HUDEP-2 (cell line): ENCODE measurements around the gene POU5F1.
A peak's percentile ranks its signal among the peaks of the same experiment; 100 is the strongest.
"Not testable (repeated sequence)": the region's sequence is repeated elsewhere in the genome, so short reads cannot be mapped to it uniquely, and the experiment has no call there.

Experiments
- DNase-seq, 76 experiments: peaks; one replicate each; lab custom pipeline; 2025; ENCODE audit not compliant: unreplicated experiment in 76 of 76; lab: John Stamatoyannopoulos, UW

POU5F1 gene

DNA sequence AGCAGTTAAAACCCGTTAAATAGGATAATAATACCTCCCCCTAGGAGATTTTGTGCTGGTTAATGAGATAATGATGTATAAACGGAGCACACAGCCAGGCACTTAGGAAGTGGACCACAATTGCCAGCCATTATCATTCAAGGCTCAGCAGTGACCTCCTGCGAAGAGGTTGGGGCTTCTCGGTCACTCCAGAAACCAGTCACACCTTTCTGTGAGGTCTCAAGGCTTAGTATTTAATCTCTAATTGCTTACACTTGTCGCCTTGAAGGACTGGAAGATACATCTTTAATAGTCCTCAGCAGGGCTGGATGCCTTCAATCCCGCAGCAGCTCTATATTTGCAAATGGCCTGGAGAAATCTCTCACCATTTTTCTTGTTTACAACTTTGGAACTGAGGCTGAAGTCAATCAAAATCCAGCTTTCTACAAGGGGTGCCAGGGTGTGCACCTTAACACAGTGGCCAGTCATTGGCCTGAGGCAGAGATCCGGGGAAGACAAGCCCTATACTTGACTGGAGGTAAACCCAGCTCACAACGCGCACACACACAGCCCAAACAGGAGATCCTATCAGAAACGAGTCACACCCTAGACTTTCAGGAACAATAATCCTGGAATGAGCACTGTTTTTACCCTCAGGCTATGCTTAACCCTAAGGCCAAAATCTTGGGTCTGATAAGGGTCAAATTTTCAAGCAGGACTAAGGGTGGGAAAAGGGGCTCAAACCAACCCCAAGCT, 1.2 kb downstream of the POU5F1 start:
- DNase-seq = no peak

DNA sequence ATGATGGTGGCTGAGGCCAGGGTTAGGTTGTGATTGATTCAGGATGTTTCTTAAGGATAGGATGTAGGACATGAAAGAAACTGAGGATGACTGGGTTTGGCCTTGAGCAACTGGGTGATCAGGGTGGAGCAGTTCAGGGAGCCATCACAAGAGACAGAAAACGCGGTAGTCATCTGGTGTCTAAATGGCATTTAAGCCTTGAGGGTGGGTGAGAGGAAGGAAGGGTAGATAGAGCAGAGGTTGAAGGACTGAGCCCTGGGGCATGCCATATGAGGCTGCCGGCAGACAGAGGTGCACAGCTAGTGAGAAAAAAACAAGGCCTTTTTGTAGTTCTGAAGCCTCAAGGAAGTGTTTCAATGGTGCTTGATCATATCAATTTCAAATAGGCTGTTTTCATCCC, 1.9 kb downstream of the POU5F1 start:
- DNase-seq = no peak

DNA sequence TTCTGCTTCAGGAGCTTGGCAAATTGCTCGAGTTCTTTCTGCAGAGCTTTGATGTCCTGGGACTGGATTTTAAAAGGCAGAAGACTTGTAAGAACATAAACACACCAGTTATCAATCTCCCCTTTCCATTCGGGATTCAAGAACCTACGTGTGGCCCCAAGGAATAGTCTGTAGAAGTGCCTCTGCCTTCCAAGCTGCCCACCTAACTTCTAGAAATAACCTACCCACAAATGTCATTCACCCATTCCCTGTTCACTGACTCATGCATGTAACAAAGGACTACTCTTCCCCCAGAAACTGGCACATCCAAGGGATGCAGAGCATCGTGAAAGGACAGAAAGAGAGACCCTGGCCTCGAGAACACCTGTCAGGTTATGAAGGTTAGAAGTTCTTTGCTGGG, 4.5 kb downstream of the POU5F1 start:
- DNase-seq = no peak

DNA sequence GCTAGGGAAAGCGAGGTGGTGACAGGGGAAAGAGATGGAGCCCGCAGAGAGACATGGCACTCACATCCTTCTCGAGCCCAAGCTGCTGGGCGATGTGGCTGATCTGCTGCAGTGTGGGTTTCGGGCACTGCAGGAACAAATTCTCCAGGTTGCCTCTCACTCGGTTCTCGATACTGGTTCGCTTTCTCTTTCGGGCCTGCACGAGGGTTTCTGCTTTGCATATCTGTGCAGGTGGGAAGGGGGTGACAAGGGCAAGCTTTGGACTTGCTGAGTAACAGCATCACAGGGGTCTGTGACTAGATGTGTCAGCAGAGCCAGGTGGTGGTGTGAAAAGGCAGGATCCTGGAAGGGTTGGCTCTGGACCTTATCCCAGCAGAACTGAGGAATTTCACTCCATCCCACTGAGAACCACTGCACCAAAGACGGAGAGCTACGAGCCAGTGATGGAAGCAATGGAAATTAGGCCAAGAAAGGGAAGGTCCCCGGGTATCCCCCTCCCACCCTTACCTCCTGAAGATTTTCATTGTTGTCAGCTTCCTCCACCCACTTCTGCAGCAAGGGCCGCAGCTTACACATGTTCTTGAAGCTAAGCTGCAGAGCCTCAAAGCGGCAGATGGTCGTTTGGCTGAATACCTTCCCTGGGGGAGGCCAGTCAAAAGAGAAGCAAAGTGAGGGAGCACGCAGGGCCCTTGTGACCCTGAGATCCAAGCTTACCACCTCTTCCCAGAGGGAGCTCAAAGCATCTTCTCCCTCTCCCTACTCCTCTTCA, 5.2 kb downstream of the POU5F1 start:
- not testable (repeated sequence) for DNase-seq

DNA sequence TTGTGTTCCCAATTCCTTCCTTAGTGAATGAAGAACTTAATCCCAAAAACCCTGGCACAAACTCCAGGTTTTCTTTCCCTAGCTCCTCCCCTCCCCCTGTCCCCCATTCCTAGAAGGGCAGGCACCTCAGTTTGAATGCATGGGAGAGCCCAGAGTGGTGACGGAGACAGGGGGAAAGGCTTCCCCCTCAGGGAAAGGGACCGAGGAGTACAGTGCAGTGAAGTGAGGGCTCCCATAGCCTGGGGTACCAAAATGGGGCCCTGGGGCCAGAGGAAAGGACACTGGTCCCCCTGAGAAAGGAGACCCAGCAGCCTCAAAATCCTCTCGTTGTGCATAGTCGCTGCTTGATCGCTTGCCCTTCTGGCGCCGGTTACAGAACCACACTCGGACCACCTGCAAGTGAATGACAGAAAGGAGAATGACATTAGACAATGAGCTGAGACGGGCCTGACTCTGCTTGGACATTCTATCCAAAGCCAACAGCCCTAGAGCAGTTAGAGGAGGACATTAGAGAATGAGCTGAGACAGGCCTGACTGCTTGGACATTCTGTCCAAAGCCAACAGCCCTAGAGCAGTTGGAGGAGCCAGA, 5.9 kb downstream of the POU5F1 start:
- DNase-seq = not testable (repeated sequence)

DNA sequence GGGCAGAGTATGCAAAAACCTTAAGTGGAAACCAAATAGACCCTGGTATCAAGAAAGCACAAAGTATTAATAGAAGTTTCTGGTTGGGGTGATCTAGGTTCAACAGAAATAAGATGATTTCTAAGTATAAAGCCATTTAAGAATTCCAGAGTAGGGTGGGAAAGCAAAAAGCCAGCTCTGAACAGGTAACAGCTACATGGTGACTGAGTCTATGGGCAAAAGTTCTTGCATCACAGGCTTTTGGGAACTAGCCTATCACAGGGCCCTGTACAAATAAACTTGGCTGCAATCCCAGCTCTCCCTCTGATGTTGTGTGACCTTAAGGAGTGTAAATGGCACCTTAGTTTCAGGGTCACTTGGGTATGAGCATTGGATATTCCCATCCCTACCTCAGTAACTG, 6.6 kb downstream of the POU5F1 start:
- peak in 8 of 76 experiments; percentile 4 to 33 (median 14) for DNase-seq

DNA sequence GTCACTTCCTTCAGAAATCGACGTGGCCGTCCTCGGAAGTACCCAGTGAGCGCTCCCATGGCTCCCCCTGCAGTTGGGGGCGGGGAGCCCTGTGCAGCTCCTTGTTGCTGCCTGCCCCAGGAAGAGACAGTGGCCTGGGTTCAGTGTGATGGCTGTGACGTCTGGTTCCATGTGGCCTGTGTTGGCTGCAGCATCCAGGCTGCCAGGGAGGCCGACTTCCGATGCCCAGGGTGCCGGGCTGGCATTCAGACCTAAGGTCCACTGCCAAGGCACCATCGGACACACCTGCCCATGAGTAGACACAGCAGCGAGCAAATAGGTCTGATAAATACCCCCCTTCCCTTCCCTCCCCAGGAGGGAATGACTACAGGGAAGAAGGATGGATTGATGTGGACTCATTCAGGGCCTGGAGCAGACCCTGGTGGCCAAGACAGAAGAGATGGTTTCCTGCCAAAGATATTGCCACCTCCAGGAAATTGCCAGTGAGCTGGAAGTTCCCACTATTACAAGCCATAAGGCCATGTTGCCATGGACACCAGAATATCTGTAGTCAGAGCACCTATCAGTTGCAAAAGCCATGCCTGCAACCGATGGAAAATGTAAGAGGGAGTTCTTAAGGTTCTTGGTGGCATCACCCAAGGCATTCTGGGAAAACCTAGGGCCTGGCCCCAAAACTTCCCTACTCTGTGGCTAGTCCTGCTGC, 7.9 kb downstream of the POU5F1 start:
- no peak for DNase-seq

DNA sequence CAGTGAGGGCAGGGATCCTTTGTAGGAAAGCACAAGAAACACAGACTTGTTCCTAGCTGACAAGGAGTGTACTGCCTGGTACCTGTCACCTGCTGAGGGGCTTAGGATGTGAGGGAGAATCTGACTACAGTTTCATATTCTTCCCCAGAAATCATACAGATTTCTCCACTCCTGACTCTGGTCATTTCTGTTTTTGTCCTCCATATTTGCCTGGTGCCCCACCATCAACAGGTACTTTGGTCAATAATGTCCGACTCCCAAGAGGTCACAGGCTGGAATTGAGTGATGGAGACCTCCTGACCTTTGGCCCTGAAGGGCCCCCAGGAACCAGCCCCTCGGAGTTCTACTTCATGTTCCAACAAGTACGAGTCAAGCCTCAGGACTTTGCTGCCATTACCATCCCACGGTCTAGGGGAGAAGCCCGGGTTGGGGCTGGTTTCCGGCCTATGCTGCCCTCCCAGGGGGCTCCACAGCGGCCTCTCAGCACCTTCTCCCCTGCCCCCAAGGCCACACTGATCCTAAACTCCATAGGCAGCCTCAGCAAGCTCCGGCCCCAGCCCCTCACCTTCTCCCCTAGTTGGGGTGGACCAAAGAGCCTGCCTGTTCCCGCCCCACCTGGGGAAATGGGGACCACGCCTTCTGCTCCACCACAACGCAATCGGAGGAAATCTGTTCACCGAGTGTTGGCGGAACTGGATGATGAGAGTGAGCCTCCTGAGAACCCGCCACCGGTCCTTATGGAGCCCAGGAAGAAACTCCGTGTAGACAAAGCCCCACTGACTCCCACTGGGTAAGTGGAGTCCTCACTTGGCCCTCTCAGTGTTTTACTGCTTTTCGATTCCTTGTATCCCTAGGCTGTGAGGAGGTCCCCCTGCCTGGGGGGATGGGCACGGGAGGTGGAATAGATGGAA, 9.0 kb downstream of the POU5F1 start:
- DNase-seq = no peak

GRCh38 chr6:31158863-31159855, 11.3 kb downstream of the POU5F1 start:
- peak in 8 of 76 experiments; percentile 14 to 48 (median 38) for DNase-seq

- peak; percentile 90 to 100 (median 99) for DNase-seq
Observed at GRCh38 chr6:31158140-31158862, 12.2 kb downstream of the POU5F1 start, which contains the start of gene TCF19. TCF19 (plus strand) TSS chr6:31158589; CDS start chr6:31159470, 881 bp downstream.

DNA sequence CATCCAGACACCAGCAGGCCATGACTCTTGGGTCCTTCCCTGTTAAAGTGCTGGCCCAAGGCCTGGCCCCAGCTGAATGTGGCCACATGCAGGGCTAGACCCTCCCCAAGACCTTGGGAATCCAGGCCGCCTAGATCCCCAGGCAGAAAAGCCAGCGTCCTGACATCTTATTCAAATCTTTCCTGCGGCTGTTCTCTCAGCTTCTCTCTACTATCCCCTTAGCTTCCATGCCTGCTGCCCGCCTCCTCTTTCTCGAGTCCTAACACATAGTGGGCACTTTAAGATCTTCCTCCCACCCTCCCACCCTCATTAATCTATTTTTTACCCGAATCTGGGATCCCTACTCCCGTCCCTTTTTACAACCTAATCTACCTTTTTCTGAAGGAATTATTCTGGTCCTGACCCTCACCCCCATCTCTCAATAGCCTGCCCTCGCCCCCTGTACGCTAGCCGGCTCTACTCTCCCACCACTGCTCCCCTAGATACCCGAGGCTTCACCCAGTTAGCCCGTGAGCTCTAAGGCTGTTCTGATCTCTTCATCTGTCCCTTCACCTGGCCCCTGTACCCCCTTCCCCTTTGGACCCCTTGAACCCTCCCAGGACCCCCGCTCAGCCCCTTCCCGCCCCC, 12.9 kb downstream of the POU5F1 start, which contains the start of gene CCHCR1:
Gene CCHCR1, minus strand, starts transcription at position 290 of the 627 bp plus-strand sequence. Its CDS starts 202 bp downstream, at position 88.
- no peak for DNase-seq

DNA sequence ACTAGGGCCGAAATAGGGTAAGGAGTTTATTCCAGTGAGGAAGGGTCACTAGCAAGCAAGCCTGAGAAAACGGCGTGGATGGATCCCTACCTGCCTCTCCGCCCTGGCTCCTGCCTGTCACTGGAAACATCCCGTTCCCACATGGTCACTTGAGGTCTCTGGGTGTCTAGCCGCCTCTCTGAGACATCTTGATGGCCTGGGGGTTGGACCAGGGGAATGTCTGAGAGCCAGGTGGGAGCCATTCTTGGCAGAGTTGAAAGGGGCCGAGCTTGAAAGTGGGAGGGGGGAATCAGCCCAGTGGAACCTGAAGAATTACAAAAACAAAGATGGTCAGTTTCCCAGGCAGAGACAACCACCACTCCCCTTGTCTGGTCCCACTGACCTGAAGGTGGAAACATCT, 13.8 kb downstream of the POU5F1 start:
- DNase-seq = no peak

DNA sequence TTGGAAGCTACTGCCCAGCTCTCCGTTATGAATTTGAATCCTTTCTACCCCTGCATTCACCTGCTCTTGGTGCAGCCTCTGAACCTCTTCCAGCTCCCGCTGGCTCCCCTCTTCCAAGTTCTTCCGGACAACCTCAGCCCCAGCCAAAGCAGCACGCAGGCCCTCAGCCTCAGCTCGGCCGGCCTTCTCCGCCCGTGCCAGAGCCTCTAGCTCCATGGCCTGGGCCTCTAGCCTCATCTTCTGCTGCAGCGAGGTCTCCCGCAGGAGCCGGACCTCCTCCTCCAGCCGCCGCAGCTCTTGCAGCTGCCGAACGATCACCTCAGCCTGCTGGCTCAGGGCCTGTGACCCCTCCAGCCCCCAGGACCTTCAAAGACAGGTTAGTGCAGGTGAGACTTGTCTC, 16.0 kb downstream of the POU5F1 start:
- no peak for DNase-seq

DNA sequence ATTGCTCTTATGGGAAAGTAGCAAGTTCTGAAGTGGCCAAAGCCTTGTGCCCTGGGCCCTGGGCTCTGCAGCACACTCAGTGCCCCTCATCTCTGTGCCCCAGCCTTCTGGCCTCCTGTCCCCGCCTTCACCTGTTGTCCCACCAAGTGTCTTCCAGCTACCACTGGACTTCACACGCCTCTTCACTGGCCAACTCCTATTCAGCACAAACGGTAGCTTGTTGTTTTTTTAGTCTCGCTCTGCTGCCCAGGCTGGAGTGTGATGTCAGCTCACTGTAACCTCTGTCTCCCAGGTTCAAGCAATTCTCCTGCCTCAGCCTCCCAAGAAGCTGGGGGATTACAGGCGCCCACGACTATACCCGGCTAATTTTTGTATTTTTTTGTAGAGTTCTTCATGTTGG, 17.7 kb downstream of the POU5F1 start:
- no peak for DNase-seq

- no peak for DNase-seq
Observed at GRCh38 chr6:31149827-31150447, 20.5 kb downstream of the POU5F1 start.

GRCh38 chr6:31145386-31145785, 25.1 kb downstream of the POU5F1 start:
- no peak for DNase-seq

DNA sequence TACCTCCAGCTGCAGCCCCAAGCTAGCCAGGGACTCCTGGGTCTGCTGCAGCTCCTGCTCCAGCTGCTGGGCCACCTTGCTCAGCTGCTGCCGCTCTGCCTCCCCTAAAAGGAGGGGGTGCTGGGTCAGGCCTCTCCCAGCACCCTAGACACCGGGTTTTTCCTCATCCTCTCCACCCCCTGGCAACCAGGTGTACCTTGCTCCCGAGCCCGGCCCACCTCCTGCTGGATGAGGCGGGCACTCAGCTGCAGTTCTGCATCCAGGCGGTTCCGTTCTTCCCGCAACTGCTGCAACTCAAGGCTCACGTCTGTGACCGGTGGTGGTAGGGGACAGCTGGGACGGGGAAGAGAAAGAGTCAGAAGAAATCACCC, 25.5 kb downstream of the POU5F1 start:
- DNase-seq = no peak
